OCI-LY3 (cell line): ENCODE data around the gene FAM228A.

Experiments used
- CTCF ChIP-seq: fragments of 200-600, 300-600 bp; sonication (generic); IDR thresholded peaks from 2 replicates; pipeline ENCODE4 v1.5.1; 2014; ENCODE audit warnings: antibody characterized with exemption, low read length, low read depth
- EZH2phosphoT487 ChIP-seq: fragments of 200-600 bp; shearing (Covaris generic); IDR thresholded peaks from 2 replicates; pipeline ENCODE4 v1.6.1; 2018; ENCODE audit warnings: antibody characterized with exemption, mixed run types, low read depth

DNA sequence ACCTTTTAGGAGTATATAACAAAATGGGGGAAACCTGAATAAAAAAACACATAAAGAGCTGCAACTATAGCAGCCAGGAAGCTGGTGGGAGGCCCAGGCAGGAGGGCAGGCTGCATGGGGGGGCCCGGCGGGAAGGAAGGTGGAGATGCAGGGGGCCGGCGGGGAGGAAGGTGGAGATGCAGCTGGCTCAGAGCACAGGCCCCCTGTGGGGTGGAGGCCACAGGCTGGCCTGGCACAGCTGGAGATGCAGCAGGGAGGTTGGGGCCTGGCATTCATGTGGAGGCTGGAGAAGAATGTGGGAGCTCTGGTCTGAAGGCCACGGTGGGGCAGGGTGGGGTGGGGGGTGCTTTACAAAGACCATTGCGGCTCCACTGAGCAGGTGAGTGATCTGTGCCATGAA is 31.4 kb downstream of the FAM228A start:
- TF ChIP-seq CTCF = no peak
- TF ChIP-seq EZH2phosphoT487 = no peak
